Stimulated activated naive CD4-positive, alpha-beta T cell (primary cell): ENCODE data around the gene EPAS1.
"Not testable (repeated sequence)": the region's sequence is repeated elsewhere in the genome, so short reads cannot be mapped to it uniquely, and the experiment has no call there.

Source experiments
- DNase-seq, 6 experiments: peaks; one replicate each; lab custom pipeline; 2025; lab: John Stamatoyannopoulos, UW

Gene EPAS1

GRCh38 chr2:46383113-46383395 lies 85.8 kb downstream of the EPAS1 start:
- no peak for DNase-seq

- DNase-seq: no peak
Measured at GRCh38 chr2:46383784-46384456, 86.7 kb downstream of the EPAS1 start.

GRCh38 chr2:46384457-46384815 lies 87.2 kb downstream of the EPAS1 start:
- DNase-seq: no peak

GRCh38 chr2:46385786-46386577 lies 88.8 kb downstream of the EPAS1 start:
- DNase-seq: no peak

DNA sequence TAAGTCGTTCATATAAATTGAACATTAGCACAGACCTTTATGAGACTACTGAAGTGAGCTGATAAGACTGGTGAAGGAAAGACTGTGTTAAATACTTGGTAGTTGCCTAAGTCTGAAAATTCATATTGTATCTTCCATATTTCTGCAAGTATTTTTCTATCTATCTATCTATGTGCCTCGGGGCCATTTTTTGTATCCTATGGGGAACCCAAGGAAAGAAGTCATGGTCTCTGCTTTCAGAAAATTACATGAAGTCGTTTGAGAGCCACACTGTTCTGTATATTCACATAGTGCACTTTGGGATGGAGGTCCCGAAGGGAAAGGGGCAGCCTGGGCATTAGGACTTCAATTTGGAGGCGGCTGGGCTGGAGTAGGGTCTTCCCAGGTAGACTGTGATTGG lies 89.6 kb downstream of the EPAS1 start:
- DNase-seq: no peak

DNA sequence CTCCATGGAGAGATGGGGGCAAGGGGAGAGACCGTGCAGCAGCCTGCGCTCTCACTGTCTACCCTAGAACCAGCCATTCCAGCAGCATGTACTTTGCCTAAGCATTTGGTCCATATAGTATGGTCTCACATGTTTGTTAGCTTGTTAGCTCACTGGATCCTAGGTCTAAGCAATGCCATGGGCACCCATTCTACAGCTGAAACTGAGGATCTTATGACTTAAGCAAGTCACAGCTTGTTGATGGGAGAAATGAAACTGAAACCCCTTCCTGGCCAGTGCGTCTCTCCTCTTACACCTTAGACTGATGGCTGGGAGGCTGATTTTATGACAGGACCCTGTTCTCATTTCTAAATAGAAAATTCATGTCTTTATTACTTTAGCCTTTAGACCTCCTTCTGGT lies 90.1 kb downstream of the EPAS1 start:
- DNase-seq: no peak

GRCh38 chr2:46387886-46388515 lies 90.8 kb downstream of the EPAS1 start:
- no peak for DNase-seq

DNA sequence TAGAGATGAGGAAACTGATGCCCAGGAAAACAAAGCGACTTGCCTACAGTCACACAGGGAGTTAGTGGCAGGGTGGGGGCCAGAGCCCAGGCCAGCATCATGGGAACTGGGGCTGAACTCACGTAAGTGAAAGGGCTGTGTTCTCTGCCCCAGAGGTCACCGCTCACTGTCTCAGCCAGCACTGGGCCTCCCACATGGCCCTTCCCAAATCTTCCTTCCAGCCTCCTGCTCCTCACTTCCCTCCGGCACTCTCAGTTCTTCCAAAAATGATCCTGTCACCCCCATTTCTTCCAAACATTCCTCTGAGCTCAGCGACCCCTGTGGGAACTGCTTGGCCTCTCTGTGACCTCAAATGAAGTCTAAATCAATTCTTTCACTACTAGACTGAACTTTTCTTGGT lies 91.7 kb downstream of the EPAS1 start:
- no peak for DNase-seq

- no peak for DNase-seq
Measured at GRCh38 chr2:46389417-46389916, 92.3 kb downstream of the EPAS1 start.

DNA sequence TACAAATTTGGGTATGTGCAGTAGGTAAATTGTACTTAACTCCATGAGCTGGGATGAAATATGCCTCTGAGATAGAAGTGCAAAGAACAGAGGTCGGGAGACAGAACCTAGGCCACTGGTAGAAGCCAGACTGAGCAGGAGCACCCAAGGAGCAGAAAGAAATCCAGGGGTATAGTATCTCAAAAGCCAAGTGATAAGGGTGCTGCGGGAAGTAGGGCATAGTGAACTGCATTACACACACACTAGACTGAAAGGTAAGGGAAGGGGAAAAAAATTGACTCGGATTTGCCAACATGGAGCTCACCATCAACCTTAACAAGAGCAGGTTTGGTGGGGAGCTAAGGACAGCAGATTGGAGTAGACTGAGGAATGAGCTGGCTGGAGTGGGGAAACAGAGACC lies 92.8 kb downstream of the EPAS1 start:
- DNase-seq: no peak

GRCh38 chr2:46390901-46391395 lies 93.7 kb downstream of the EPAS1 start:
- no peak for DNase-seq

GRCh38 chr2:46392561-46393346 lies 95.5 kb downstream of the EPAS1 start:
- DNase-seq: no peak

GRCh38 chr2:46393347-46393820 lies 96.2 kb downstream of the EPAS1 start:
- DNase-seq: no peak

DNA sequence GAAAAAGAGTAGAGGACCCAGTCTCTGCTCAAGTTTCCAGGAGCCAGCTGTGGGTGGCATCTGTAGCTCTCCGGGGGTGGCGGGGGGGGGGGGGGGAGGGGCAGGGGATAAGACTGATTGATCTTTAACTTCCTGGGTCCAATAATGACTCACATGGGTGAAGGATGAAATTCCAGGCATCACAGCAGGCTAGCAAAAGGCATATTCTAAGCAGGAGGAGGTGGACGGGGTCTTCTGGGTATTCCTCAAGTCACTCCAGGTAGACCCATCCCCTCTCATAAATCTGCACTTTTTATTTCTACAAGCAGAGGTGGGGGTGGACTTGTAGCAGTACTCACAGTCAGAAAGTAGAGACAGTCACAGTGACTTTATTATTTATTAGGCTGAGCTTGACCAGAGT lies 96.7 kb downstream of the EPAS1 start:
- DNase-seq: no peak

DNA sequence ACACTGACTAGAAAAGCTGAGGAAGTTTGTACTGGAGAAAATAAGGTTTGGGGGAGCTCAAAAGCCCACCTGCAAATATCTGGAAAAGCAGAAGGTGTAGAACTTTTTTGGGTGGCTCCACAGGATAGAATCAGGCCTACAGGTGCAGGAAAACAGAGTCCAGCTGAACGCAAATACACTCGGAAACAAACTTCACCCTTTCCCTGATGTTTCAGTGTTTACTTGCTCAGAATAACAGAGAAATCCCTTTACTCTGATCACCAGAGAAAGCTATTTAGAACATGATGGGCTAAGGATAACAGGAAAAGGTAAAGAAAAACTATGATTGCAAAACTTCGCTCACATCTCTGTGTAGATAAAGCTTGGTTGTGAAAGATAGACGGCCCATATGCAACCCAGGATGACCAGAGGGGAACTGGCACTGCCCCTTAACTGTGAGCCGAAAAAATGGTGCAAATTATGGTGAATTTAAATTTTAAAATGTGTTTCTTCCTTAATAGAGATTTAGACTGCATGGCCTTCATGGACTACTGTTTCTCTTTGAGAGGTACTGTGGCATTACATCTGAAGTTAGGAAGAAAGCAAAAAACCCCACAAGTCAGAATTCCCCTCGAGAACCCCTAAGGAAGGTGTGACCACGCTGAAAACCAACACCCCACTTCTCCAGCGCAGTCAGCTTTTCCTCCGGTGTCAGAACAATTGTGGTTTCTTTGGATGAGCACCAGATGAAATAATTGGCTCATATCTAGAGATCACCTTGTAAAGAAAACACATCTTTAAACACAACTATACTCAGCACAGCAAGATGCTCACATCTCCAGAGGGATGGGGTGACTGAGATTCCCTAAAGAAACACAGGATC lies 97.7 kb downstream of the EPAS1 start:
- no peak for DNase-seq

DNA sequence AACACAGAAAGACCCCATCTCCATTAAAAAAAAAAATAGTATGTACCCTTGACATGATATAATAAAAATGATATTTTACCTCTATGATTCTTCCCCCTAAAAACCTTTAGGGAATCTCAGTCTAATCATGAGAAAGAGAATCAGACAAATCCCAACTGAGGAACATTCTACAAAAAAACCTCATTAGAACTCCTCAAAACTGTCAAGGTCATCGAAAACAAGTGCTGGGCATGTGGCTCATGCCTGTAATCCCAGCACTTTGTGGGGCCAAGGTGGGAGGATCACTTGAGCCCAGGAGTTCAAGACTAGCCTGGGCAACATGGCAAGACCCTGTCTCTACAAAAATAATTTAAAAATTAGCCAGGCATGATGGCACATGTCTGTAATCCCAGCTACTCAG lies 98.5 kb downstream of the EPAS1 start:
- not testable (repeated sequence) for DNase-seq

DNA sequence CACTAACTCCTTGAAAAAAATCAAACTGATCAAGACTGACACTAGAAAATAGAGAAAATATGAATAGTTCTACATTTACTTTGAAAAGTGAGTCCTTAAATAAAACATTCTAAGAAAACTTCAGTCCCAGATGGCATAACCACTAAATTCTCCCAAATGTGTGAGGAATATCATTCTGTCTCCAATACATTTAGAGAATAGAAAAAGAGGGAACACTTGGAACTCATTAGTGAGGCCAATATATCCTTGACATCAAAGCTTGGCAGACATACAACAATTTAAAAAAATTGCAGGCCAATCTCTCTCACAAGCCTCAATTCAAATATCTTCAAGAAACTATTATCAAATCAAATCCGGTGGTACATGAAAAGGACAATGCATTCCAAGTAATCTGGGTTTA lies 102.8 kb downstream of the EPAS1 start:
- no peak for DNase-seq

DNA sequence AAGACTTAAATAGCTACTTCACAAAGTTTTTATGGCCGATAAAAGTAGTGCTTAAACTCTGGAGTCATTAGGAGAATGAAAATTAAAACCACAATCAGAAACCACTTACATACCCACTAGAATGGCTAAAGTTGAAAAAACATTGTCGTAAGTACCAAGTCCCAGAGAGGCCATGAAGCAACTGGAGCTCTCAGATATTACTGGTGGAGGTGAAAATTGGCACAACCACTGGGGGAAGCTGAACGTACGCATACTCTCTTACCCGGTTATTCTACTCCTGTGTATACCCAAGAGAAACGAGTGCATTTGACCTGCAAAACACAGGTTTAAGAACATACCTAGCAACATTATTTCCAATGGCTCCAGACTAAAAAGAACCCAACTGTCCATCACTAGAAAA lies 105.7 kb downstream of the EPAS1 start:
- no peak for DNase-seq

DNA sequence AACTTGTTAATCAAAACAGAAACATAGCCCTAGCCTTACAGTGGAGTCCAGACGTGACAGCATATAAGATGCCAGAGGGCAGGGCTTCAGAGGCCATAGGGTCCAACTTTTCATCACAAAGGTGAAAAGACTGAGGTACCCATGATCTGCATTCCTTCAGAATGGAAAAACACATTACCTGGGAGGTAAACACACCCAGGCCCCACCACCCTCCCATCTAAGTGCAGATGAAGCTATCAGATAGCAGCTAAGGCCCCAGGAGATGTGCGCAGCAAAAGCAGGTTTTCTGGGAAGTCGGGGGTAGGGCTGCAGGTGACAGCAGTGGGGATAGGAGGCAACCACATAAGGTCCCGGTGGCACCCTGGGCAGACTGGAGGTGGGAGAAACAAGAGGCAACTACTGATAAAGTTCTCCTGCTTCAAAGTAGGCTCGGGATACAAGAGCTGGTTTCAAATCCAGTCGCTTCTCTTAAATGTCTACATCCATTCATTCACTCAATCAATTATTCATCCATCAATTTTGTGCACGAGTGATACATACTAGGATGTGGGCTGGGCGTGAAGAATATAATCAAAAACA lies 107.1 kb downstream of the EPAS1 start:
- DNase-seq: no peak

- no peak for DNase-seq
Measured at GRCh38 chr2:46407852-46408455, 110.7 kb downstream of the EPAS1 start.
